Caco-2 (cell line): ENCODE data around the gene PPARD. TPM values are rescaled to one million over a fixed set of nuclear protein-coding genes. Genes with fewer than 3 reads are reported as not detected.

Experiments
- BruUV-seq: library from RNA; stranded (reverse); fragments of 400-500 nt; replicated peaks from 2 replicates; lab custom pipeline; 2021; lab: Mats Ljungman, UMichigan
- CTCF ChIA-PET: fragments of 300-600 bp; sonication (Branson Sonifier 250); formaldehyde crosslinking; loops from one replicate; lab custom pipeline; 2022; ENCODE audit warnings: antibody characterized with exemption; lab: Charles Lee
- POLR2A ChIA-PET: fragments of 300-600 bp; sonication (Branson Sonifier 250); formaldehyde crosslinking; loops from one replicate; lab custom pipeline; 2022; ENCODE audit warnings: antibody characterized with exemption; lab: Charles Lee
- DNase-seq, 2 experiments: peaks; one replicate each; pipeline versions ENCODE4 v3.0.0 to v3.0.0-alpha.2; 2020 to 2022
- H3K27me3 ChIP-seq: replicated peaks from 2 replicates; pipeline ENCODE4 v1.6.0; 2011; ENCODE audit warnings: low read length; ENCODE audit not compliant: control insufficient read depth, insufficient read depth
- H3K36me3 ChIP-seq: 2 replicates; pipeline ENCODE4 v1.5.1; 2011; ENCODE audit warnings: low read length; ENCODE audit not compliant: control insufficient read depth, insufficient read depth
- H3K4me1 ChIP-seq: fragments of 250-450 bp; sonication (Bioruptor Pico); 2 replicates; pipeline ENCODE4 v1.5.1; 2020; ENCODE audit warnings: mild to moderate bottlenecking
- H3K4me3 ChIP-seq: 2 replicates; pipeline ENCODE4 v1.5.1; 2011; ENCODE audit warnings: low read depth, mild to moderate bottlenecking, control low read depth, low read length
- H3K9me3 ChIP-seq: fragments of 250-450 bp; sonication (Bioruptor Pico); 2 replicates; pipeline ENCODE4 v1.5.1; 2020; ENCODE audit warnings: mild to moderate bottlenecking, moderate library complexity
- H3K27ac Mint-ChIP-seq: one replicate; pipeline ENCODE4 v1.8.0; 2022; ENCODE audit warnings: mixed read lengths; ENCODE audit not compliant: unreplicated experiment
- H3K27me3 Mint-ChIP-seq: one replicate; pipeline ENCODE4 v1.8.0; 2022; ENCODE audit warnings: mixed read lengths; ENCODE audit not compliant: insufficient read depth, unreplicated experiment
- H3K36me3 Mint-ChIP-seq: one replicate; pipeline ENCODE4 v1.8.0; 2022; ENCODE audit warnings: mild to moderate bottlenecking, mixed read lengths; ENCODE audit not compliant: insufficient read depth, unreplicated experiment
- H3K4me1 Mint-ChIP-seq: one replicate; pipeline ENCODE4 v1.8.0; 2022; ENCODE audit warnings: low read depth, mixed read lengths; ENCODE audit not compliant: unreplicated experiment
- H3K4me3 Mint-ChIP-seq: one replicate; pipeline ENCODE4 v1.8.0; 2022; ENCODE audit warnings: mild to moderate bottlenecking, moderate library complexity, mixed read lengths; ENCODE audit not compliant: unreplicated experiment
- H3K9me3 Mint-ChIP-seq: one replicate; pipeline ENCODE4 v1.8.0; 2022; ENCODE audit warnings: mixed read lengths; ENCODE audit not compliant: unreplicated experiment
- intact Hi-C: fragments of 100-400 bp; cut with micrococcal nuclease; formaldehyde crosslinking; loops from one replicate; pipeline ENCODE4 v1.10.0; 2022; ENCODE audit not compliant: unreplicated experiment
- total RNA-seq: library from RNA; stranded (reverse); gene quantifications from 2 replicates; pipeline ENCODE4 v1.2.3, GENCODE V29; 2022
- TF ChIP-seq, protein P1 (sequence below), 2 experiments: fragments of 200-600 bp in 1 of 2; IDR thresholded peaks; 1 replicate in 1 of 2; 2 replicates in 1 of 2; pipeline versions ENCODE4 v1.5.1 to v1.8.0; 2011 to 2022; ENCODE audit warnings: antibody characterized with exemption in 1 of 2, control low read depth in 1 of 2, inconsistent platforms in 1 of 2, low read depth in 1 of 2, low read length in 1 of 2, mild to moderate bottlenecking in 1 of 2, moderate library complexity in 1 of 2; ENCODE audit not compliant: insufficient read depth in 1 of 2, severe bottlenecking in 1 of 2, unreplicated experiment in 1 of 2

The PPARD gene
- total RNA-seq, 1 experiment from 2014 or later = 11.3 TPM

DNA sequence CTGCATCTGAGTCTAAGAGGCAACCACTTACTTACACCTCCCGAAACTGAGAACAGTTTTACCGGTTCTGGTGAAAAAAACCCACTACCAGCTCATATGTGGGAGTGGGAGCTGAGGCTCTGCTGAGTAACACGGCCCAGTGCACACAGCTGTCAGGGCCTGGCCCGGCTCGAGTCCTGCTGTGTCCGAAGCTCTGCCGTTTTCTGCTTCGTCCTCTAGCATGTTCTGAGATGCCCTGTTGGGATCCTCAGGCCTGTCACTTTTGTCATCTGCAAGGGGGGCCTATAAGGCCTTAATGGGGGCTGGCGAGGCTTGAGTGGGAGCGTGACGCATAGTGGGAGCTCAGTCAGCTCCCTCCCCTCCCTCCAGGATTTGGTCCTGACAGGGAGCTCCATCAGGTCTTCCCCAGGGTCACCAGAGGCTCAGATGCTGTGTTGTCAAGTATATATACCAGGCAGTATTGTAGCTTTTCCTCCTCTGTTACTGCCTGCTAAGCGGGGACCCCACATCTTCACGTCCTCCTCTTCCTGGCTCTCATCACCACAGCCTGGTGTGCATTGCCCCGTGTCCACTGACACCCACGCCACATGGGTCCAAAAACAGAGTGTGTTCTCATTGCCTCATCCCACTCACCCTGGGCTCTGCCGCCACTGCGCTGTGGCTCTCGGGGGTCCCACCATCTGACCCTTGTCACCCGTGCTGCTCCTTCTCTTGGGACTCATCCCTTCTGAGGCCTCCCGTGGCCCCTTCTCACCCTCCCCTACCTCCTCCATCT lies 64.5 kb downstream of the PPARD start:
- DNase-seq = no peak
- Mint-ChIP-seq H3K36me3 (peaks cover 10% of the 10 kb centered on the region), H3K9me3 (no peaks in the 10 kb centered on the region), H3K4me1 (peaks cover 14% of the 10 kb centered on the region), H3K4me3 (no peak overlapping the region), H3K27ac (no peak overlapping the region), H3K27me3 (no peaks in the 10 kb centered on the region)
- TF ChIP-seq, protein P1, sequence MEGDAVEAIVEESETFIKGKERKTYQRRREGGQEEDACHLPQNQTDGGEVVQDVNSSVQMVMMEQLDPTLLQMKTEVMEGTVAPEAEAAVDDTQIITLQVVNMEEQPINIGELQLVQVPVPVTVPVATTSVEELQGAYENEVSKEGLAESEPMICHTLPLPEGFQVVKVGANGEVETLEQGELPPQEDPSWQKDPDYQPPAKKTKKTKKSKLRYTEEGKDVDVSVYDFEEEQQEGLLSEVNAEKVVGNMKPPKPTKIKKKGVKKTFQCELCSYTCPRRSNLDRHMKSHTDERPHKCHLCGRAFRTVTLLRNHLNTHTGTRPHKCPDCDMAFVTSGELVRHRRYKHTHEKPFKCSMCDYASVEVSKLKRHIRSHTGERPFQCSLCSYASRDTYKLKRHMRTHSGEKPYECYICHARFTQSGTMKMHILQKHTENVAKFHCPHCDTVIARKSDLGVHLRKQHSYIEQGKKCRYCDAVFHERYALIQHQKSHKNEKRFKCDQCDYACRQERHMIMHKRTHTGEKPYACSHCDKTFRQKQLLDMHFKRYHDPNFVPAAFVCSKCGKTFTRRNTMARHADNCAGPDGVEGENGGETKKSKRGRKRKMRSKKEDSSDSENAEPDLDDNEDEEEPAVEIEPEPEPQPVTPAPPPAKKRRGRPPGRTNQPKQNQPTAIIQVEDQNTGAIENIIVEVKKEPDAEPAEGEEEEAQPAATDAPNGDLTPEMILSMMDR (IDR thresholded peaks at IDR 0.05; ENCODE audit: insufficient read depth in 1 of 2, low read depth in 1 of 2, low read length in 1 of 2, severe bottlenecking in 1 of 2, unreplicated experiment in 1 of 2) = no peak
- no TSS peak for BruUV-seq
- Histone ChIP-seq H3K36me3 (no peaks in the 10 kb centered on the region), H3K4me1 (peaks cover 14% of the 10 kb centered on the region), H3K27me3 (no peaks in the 10 kb centered on the region), H3K9me3 (no peaks in the 10 kb centered on the region), H3K4me3 (no peak overlapping the region)
- CTCF ChIA-PET = interaction anchor here (0.6 to 1.2 kb wide), 2 partner anchors 8 to 38 kb away, joined by 3 to 6 read pairs; no protein-coding TSS in a partner anchor
- POLR2A ChIA-PET = no interaction called here
- intact Hi-C loops = no loop called here

DNA sequence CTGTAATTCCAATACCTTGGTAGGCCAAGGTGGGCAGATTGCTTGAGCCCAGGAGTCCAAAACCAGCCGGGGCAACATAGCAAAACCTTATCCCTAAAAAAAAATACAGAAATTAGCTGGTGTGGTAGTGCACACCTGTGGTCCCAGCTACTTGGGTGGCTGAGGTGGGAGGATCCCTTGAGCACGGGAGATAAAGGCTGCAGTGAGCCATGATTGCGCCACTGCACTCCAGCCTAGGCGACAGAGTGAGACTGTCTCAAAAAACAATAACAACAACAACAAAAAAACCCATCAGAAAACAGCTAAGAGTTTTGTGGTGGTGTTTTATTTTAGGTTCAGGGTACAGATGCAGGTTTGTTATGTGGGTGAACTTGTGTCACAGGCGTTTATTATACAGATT lies 66.9 kb downstream of the PPARD start:
- Mint-ChIP-seq H3K4me3 (no peak overlapping the region), H3K36me3 (peaks cover 10% of the 10 kb centered on the region), H3K4me1 (no peaks in the 10 kb centered on the region), H3K27ac (no peak overlapping the region), H3K9me3 (no peaks in the 10 kb centered on the region), H3K27me3 (no peaks in the 10 kb centered on the region)
- TF ChIP-seq, protein P1 (IDR thresholded peaks at IDR 0.05; ENCODE audit: insufficient read depth in 1 of 2, low read depth in 1 of 2, low read length in 1 of 2, severe bottlenecking in 1 of 2, unreplicated experiment in 1 of 2) = no peak
- intact Hi-C loops = no loop called here
- no peaks in the 10 kb centered on the region for H3K4me1 ChIP-seq
- no peak overlapping the region for H3K4me3 ChIP-seq
- no peaks in the 10 kb centered on the region for H3K27me3 ChIP-seq
- POLR2A ChIA-PET = no interaction called here
- CTCF ChIA-PET = no interaction called here
- no peaks in the 10 kb centered on the region for H3K9me3 ChIP-seq
- no TSS peak for BruUV-seq
- DNase-seq = no peak
- H3K36me3 ChIP-seq = no peaks in the 10 kb centered on the region

DNA sequence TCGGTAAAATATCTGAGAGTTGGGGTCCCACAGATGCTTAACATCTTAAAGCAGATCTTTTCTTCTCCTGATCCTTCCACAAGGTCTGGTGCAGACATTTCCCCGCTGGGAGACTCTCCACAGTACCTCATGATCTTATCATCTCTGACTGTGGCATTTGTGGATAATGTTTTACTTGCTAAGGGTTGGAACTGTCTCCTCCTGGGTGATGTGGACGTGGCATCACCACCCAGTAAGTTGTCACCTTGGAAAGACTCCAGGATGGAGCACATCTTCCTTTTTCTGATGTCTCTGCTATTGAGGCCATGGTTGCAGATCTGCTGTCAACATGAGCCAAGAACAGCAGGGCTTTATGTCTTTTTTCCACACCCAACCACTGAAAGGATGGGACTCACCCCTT lies 67.8 kb downstream of the PPARD start:
- Mint-ChIP-seq H3K4me1 (peaks cover 4% of the 10 kb centered on the region), H3K27me3 (no peaks in the 10 kb centered on the region), H3K9me3 (no peaks in the 10 kb centered on the region), H3K4me3 (no peak overlapping the region), H3K27ac (no peak overlapping the region), H3K36me3 (peaks cover 10% of the 10 kb centered on the region)
- H3K36me3 ChIP-seq = no peaks in the 10 kb centered on the region
- POLR2A ChIA-PET = no interaction called here
- intact Hi-C loops = no loop called here
- no peak for DNase-seq
- TF ChIP-seq, protein P1 (IDR thresholded peaks at IDR 0.05; ENCODE audit: insufficient read depth in 1 of 2, low read depth in 1 of 2, low read length in 1 of 2, severe bottlenecking in 1 of 2, unreplicated experiment in 1 of 2) = no peak
- BruUV-seq = no TSS peak
- no peaks in the 10 kb centered on the region for H3K27me3 ChIP-seq
- peaks cover 3% of the 10 kb centered on the region; the same call in 1 of the 2 replicates for H3K4me1 ChIP-seq
- CTCF ChIA-PET = no interaction called here
- no peaks in the 10 kb centered on the region for H3K9me3 ChIP-seq
- H3K4me3 ChIP-seq = no peak overlapping the region
